MM.1S (cell line): ENCODE measurements around the gene LRRC8C.

ENCODE experiments used
- DNase-seq: peaks from one replicate; pipeline ENCODE4 v3.0.0-alpha.2; 2015
- H2AFZ ChIP-seq: fragments of 300-600 bp; sonication (generic); 2 replicates; pipeline ENCODE4 v1.6.0; 2016; ENCODE audit warnings: antibody characterized with exemption, low read length
- H3F3A ChIP-seq: fragments of 300-600 bp; sonication (generic); 2 replicates; pipeline ENCODE4 v1.6.1; 2016; ENCODE audit warnings: mild to moderate bottlenecking, antibody characterized with exemption, low read length, moderate library complexity, mixed read lengths; ENCODE audit not compliant: insufficient read depth
- H3K27ac ChIP-seq: fragments of 300-600 bp; sonication (generic); 2 replicates; pipeline ENCODE4 v1.5.1; 2016; ENCODE audit warnings: mild to moderate bottlenecking, low read length
- H3K27me3 ChIP-seq: fragments of 300-600 bp; sonication (generic); replicated peaks from 2 replicates; pipeline ENCODE4 v1.6.0; 2016; ENCODE audit warnings: low read length; ENCODE audit not compliant: insufficient read depth
- H3K36me3 ChIP-seq: fragments of 300-600 bp; sonication (generic); replicated peaks from 2 replicates; pipeline ENCODE4 v1.6.1; 2016; ENCODE audit warnings: mild to moderate bottlenecking, low read length, mixed read lengths; ENCODE audit not compliant: insufficient read depth
- H3K4me1 ChIP-seq: fragments of 300-600 bp; sonication (generic); 2 replicates; pipeline ENCODE4 v1.6.1; 2016; ENCODE audit warnings: low read length, mixed read lengths
- H3K4me2 ChIP-seq: fragments of 300-600 bp; sonication (generic); 2 replicates; pipeline ENCODE4 v1.6.0; 2016; ENCODE audit warnings: low read depth, low read length
- H3K4me3 ChIP-seq: fragments of 300-600 bp; sonication (generic); 2 replicates; pipeline ENCODE4 v1.5.1; 2016; ENCODE audit warnings: low read length, mixed read lengths
- H3K79me2 ChIP-seq: fragments of 300-600 bp; sonication (generic); 2 replicates; pipeline ENCODE4 v1.6.1; 2016; ENCODE audit warnings: mixed run types, low read length, mixed read lengths
- H3K9ac ChIP-seq: fragments of 300-600 bp; sonication (generic); 2 replicates; pipeline ENCODE4 v1.6.1; 2016; ENCODE audit warnings: low read length, mixed read lengths
- H3K9me2 ChIP-seq: fragments of 300-600 bp; sonication (generic); replicated peaks from 2 replicates; pipeline ENCODE4 v1.6.1; 2016; ENCODE audit warnings: mild to moderate bottlenecking, low read length, mixed read lengths; ENCODE audit not compliant: insufficient read depth
- H3K9me3 ChIP-seq: fragments of 300-600 bp; sonication (generic); replicated peaks from 2 replicates; pipeline ENCODE4 v1.6.1; 2016; ENCODE audit warnings: mild to moderate bottlenecking, low read length, mixed read lengths; ENCODE audit not compliant: insufficient read depth
- H4K20me1 ChIP-seq: fragments of 300-600 bp; sonication (generic); 2 replicates; pipeline ENCODE4 v1.6.1; 2016; ENCODE audit warnings: mild to moderate bottlenecking, low read length, moderate library complexity, mixed read lengths; ENCODE audit not compliant: insufficient read depth
- CTCF ChIP-seq: fragments of 300-600 bp; sonication (generic); IDR thresholded peaks from 2 replicates; pipeline ENCODE4 v1.5.1; 2016; ENCODE audit warnings: antibody characterized with exemption, low read length, mixed read lengths
- EZH2 ChIP-seq: fragments of 300-600 bp; sonication (generic); optimal IDR thresholded peaks from 2 replicates; pipeline ENCODE3; 2017; ENCODE audit warnings: low read depth, mild to moderate bottlenecking, antibody characterized with exemption, low read length, mixed read lengths
- EZH2phosphoT487 ChIP-seq: fragments of 300-600 bp; sonication (generic); IDR thresholded peaks from 2 replicates; pipeline ENCODE4 v1.6.1; 2018; ENCODE audit warnings: antibody characterized with exemption, low read length

Gene LRRC8C

GRCh38 chr1:89735479-89735878 lies 102.6 kb downstream of the LRRC8C start:
- Histone ChIP-seq H3F3A (no peaks in the 10 kb centered on the region), H3K9me2 (no peaks in the 10 kb centered on the region), H3K79me2 (no peaks in the 10 kb centered on the region), H3K27me3 (no peaks in the 10 kb centered on the region), H2AFZ (no peak overlapping the region), H3K4me3 (no peak overlapping the region), H3K9me3 (no peaks in the 10 kb centered on the region), H4K20me1 (no peaks in the 10 kb centered on the region), H3K4me1 (no peaks in the 10 kb centered on the region), H3K4me2 (no peak overlapping the region), H3K36me3 (no peaks in the 10 kb centered on the region), H3K27ac (no peak overlapping the region), H3K9ac (no peak overlapping the region)
- TF ChIP-seq CTCF, result no peak
- no peak for TF ChIP-seq EZH2
- TF ChIP-seq EZH2phosphoT487, result no peak
- no peak for DNase-seq

- Histone ChIP-seq H3K9me3 (no peaks in the 10 kb centered on the region), H3K4me1 (no peaks in the 10 kb centered on the region), H3K4me2 (no peak overlapping the region), H3K79me2 (no peaks in the 10 kb centered on the region), H3K4me3 (no peak overlapping the region), H4K20me1 (no peaks in the 10 kb centered on the region), H3K9ac (no peak overlapping the region), H3K27ac (no peak overlapping the region), H2AFZ (no peak overlapping the region), H3F3A (no peaks in the 10 kb centered on the region), H3K9me2 (no peaks in the 10 kb centered on the region), H3K36me3 (no peaks in the 10 kb centered on the region), H3K27me3 (no peaks in the 10 kb centered on the region)
- TF ChIP-seq EZH2, result no peak
- no peak for TF ChIP-seq EZH2phosphoT487
- TF ChIP-seq CTCF, result no peak
- DNase-seq, result no peak
Measured at GRCh38 chr1:89736937-89737733, 104.2 kb downstream of the LRRC8C start.

GRCh38 chr1:89737985-89738510 lies 105.1 kb downstream of the LRRC8C start:
- Histone ChIP-seq H3K9me2 (no peaks in the 10 kb centered on the region), H3K4me2 (no peak overlapping the region), H3K79me2 (no peaks in the 10 kb centered on the region), H3K4me3 (no peak overlapping the region), H3F3A (no peaks in the 10 kb centered on the region), H3K36me3 (no peaks in the 10 kb centered on the region), H3K27me3 (no peaks in the 10 kb centered on the region), H3K4me1 (no peaks in the 10 kb centered on the region), H3K27ac (no peak overlapping the region), H4K20me1 (no peaks in the 10 kb centered on the region), H3K9ac (no peak overlapping the region), H3K9me3 (no peaks in the 10 kb centered on the region), H2AFZ (no peak overlapping the region)
- TF ChIP-seq CTCF (no peak), EZH2 (no peak), EZH2phosphoT487 (no peak)
- no peak for DNase-seq
